HepG2 (cell line): ENCODE data around the gene PRCD. TPM values are rescaled to one million over a fixed set of nuclear protein-coding genes. Genes with fewer than 3 reads are reported as not detected.

Source experiments
- EZH2 ChIP-seq: conservative IDR thresholded peaks from 2 replicates; pipeline ENCODE4 v1.6.1; 2012; ENCODE audit warnings: mild to moderate bottlenecking, low read depth, low read length, moderate library complexity
- GZF1 ChIP-seq: sonication (generic); formaldehyde crosslinking; IDR thresholded peaks from 2 replicates; pipeline ENCODE4 v1.5.1; 2020; ENCODE audit warnings: mild to moderate bottlenecking, missing genetic modification reagents
- HMGA1 ChIP-seq: sonication (generic); formaldehyde crosslinking; conservative IDR thresholded peaks from 2 replicates; pipeline ENCODE4 v1.4.0; 2020; ENCODE audit warnings: missing genetic modification reagents
- HNRNPL ChIP-seq: fragments of 200-400 bp; formaldehyde crosslinking; IDR thresholded peaks from 2 replicates; pipeline ENCODE4 v1.6.1; 2017; ENCODE audit warnings: mild to moderate bottlenecking, low read depth, low read length
- IRF2 ChIP-seq: IDR thresholded peaks from 2 replicates; pipeline ENCODE4 v1.6.1; 2018; ENCODE audit warnings: missing genetic modification reagents, missing compliant biosample characterization
- KLF16 ChIP-seq, 2 experiments: sonication (generic) in 1 of 2; formaldehyde crosslinking in 1 of 2; IDR thresholded peaks; 2 replicates each; pipeline versions ENCODE4 v1.6.1 to v1.8.0; 2016 to 2023; ENCODE audit warnings: missing genetic modification reagents in 2 of 2, missing compliant biosample characterization in 1 of 2
- MIXL1 ChIP-seq: IDR thresholded peaks from 2 replicates; pipeline ENCODE4 v1.6.1; 2016
- MTA3 ChIP-seq: sonication (generic); formaldehyde crosslinking; IDR thresholded peaks from 2 replicates; pipeline ENCODE4 v1.4.0; 2020; ENCODE audit warnings: missing genetic modification reagents
- TFDP2 ChIP-seq: sonication (generic); formaldehyde crosslinking; IDR thresholded peaks from 2 replicates; pipeline ENCODE4 v1.4.0; 2020; ENCODE audit warnings: missing genetic modification reagents
- ZBTB2 ChIP-seq: sonication (generic); formaldehyde crosslinking; IDR thresholded peaks from 2 replicates; pipeline ENCODE4 v1.8.0; 2022; ENCODE audit warnings: low read depth, missing genetic modification reagents
- ZBTB21 ChIP-seq: sonication (generic); formaldehyde crosslinking; IDR thresholded peaks from 2 replicates; pipeline ENCODE4 v1.4.0; 2020; ENCODE audit warnings: missing genetic modification reagents
- ZBTB3 ChIP-seq: sonication (generic); formaldehyde crosslinking; IDR thresholded peaks from 2 replicates; pipeline ENCODE4 v1.4.0; 2020; ENCODE audit warnings: low read depth, mild to moderate bottlenecking, moderate library complexity, missing genetic modification reagents, borderline replicate concordance
- ZNF317 ChIP-seq: sonication (generic); formaldehyde crosslinking; IDR thresholded peaks from 2 replicates; pipeline ENCODE4 v1.5.0; 2020; ENCODE audit warnings: mild to moderate bottlenecking, missing genetic modification reagents
- ZNF33B ChIP-seq: sonication (generic); formaldehyde crosslinking; IDR thresholded peaks from 2 replicates; pipeline ENCODE4 v1.5.1; 2020; ENCODE audit warnings: mild to moderate bottlenecking, missing genetic modification reagents
- ZNF34 ChIP-seq: sonication (generic); formaldehyde crosslinking; IDR thresholded peaks from 2 replicates; pipeline ENCODE4 v1.4.0; 2020; ENCODE audit warnings: mild to moderate bottlenecking, missing genetic modification reagents, borderline replicate concordance
- ZNF629 ChIP-seq: sonication (generic); formaldehyde crosslinking; conservative IDR thresholded peaks from 2 replicates; pipeline ENCODE4 v1.5.0; 2020; ENCODE audit warnings: missing genetic modification reagents
- ZSCAN12 ChIP-seq: sonication (generic); formaldehyde crosslinking; IDR thresholded peaks from 2 replicates; pipeline ENCODE4 v1.9.0; 2021; ENCODE audit warnings: mild to moderate bottlenecking, missing genetic modification reagents
- ZSCAN21 ChIP-seq: sonication (generic); formaldehyde crosslinking; IDR thresholded peaks from 2 replicates; pipeline ENCODE4 v1.8.0; 2022; ENCODE audit warnings: mild to moderate bottlenecking, missing genetic modification reagents, moderate library complexity, borderline replicate concordance
- polyA plus RNA-seq, 8 experiments: library from polyadenylated mRNA; depleted of rRNA in 3 of 8; stranded (reverse) in 7 of 8; unstranded in 1 of 8; fragments of >200 nt; fragmentation: Illumina TruSeq in 4 of 8; extraction: Trizol in 4 of 8; gene quantifications; 2 replicates each; pipeline versions ENCODE4 v1.2.1 to v1.2.3, GENCODE V29; 2011 to 2016; ENCODE audit warnings: low read depth in 4 of 8, missing spikeins in 1 of 8, mixed read lengths in 1 of 8; ENCODE audit not compliant: insufficient read depth in 1 of 8
- total RNA-seq, 5 experiments: library from RNA; depleted of rRNA; stranded (reverse); fragments of >200 nt; fragmentation: Illumina TruSeq; extraction: Trizol; gene quantifications; 2 replicates each; pipeline ENCODE4 v1.2.3, GENCODE V29; 2016; ENCODE audit warnings: low read depth in 1 of 5
- TF ChIP-seq, protein P1 (sequence below): sonication (generic); formaldehyde crosslinking; IDR thresholded peaks from 2 replicates; pipeline ENCODE4 v1.9.0; 2022; ENCODE audit warnings: missing genetic modification reagents, mild to moderate bottlenecking, borderline replicate concordance
- TF ChIP-seq, protein P2 (sequence below): IDR thresholded peaks from 2 replicates; pipeline ENCODE4 v1.6.1; 2016; ENCODE audit warnings: missing compliant biosample characterization, missing genetic modification reagents, borderline replicate concordance
- TF ChIP-seq, protein P3 (sequence below): sonication (generic); formaldehyde crosslinking; IDR thresholded peaks from 2 replicates; pipeline ENCODE4 v1.4.0; 2020; ENCODE audit warnings: mild to moderate bottlenecking, missing genetic modification reagents

The PRCD gene
- total and polyA plus RNA-seq, 2 of the 13 experiments (the other 11 are each of a cell fraction or from before 2014, with no cell fraction given) = 0.51 TPM; not detected in 1

- no peak; the same call in 1 of the 2 replicates for TF ChIP-seq ZNF629 (CRISPR knock-in tag)
- TF ChIP-seq HNRNPL = peak; percentile 94
- TF ChIP-seq, protein P1, sequence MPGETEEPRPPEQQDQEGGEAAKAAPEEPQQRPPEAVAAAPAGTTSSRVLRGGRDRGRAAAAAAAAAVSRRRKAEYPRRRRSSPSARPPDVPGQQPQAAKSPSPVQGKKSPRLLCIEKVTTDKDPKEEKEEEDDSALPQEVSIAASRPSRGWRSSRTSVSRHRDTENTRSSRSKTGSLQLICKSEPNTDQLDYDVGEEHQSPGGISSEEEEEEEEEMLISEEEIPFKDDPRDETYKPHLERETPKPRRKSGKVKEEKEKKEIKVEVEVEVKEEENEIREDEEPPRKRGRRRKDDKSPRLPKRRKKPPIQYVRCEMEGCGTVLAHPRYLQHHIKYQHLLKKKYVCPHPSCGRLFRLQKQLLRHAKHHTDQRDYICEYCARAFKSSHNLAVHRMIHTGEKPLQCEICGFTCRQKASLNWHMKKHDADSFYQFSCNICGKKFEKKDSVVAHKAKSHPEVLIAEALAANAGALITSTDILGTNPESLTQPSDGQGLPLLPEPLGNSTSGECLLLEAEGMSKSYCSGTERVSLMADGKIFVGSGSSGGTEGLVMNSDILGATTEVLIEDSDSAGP (CRISPR knock-in tag) = peak; percentile 83
- TF ChIP-seq ZBTB3 (CRISPR knock-in tag) = peak; percentile 46; the same call in 1 of the 2 replicates
- TF ChIP-seq ZBTB2 (CRISPR knock-in tag) = no peak
- no peak for TF ChIP-seq HMGA1
- TF ChIP-seq KLF16 (CRISPR knock-in tag; IDR thresholded peaks at IDR 0.05) = peak in 1 of 2 experiments; percentile 51; a peak in 1 of 4 replicates
- TF ChIP-seq, protein P2, sequence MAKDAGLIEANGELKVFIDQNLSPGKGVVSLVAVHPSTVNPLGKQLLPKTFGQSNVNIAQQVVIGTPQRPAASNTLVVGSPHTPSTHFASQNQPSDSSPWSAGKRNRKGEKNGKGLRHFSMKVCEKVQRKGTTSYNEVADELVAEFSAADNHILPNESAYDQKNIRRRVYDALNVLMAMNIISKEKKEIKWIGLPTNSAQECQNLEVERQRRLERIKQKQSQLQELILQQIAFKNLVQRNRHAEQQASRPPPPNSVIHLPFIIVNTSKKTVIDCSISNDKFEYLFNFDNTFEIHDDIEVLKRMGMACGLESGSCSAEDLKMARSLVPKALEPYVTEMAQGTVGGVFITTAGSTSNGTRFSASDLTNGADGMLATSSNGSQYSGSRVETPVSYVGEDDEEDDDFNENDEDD = peak; percentile 74; the same call in 1 of the 2 replicates
- TF ChIP-seq ZSCAN21 (CRISPR knock-in tag) = peak; percentile 65
- TF ChIP-seq TFDP2 (CRISPR knock-in tag) = peak; percentile 68; the same call in 1 of the 2 replicates
- peak; percentile 48; the same call in 1 of the 2 replicates for TF ChIP-seq MIXL1 (CRISPR knock-in tag)
- TF ChIP-seq, protein P3, sequence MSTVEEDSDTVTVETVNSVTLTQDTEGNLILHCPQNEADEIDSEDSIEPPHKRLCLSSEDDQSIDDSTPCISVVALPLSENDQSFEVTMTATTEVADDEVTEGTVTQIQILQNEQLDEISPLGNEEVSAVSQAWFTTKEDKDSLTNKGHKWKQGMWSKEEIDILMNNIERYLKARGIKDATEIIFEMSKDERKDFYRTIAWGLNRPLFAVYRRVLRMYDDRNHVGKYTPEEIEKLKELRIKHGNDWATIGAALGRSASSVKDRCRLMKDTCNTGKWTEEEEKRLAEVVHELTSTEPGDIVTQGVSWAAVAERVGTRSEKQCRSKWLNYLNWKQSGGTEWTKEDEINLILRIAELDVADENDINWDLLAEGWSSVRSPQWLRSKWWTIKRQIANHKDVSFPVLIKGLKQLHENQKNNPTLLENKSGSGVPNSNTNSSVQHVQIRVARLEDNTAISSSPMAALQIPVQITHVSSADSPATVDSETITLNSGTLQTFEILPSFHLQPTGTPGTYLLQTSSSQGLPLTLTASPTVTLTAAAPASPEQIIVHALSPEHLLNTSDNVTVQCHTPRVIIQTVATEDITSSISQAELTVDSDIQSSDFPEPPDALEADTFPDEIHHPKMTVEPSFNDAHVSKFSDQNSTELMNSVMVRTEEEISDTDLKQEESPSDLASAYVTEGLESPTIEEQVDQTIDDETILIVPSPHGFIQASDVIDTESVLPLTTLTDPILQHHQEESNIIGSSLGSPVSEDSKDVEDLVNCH (CRISPR knock-in tag) = 0 out of 2 replicates have a peak, but pooled peaks have one; percentile 28
- no peak for TF ChIP-seq MTA3 (CRISPR knock-in tag)
- 0 out of 2 replicates have a peak, but pooled peaks have one; percentile 46 for TF ChIP-seq GZF1 (CRISPR knock-in tag)
- peak; percentile 73; the same call in 1 of the 2 replicates for TF ChIP-seq ZNF317 (CRISPR knock-in tag)
- TF ChIP-seq ZNF33B (CRISPR knock-in tag) = 0 out of 2 replicates have a peak, but pooled peaks have one; percentile 69
- TF ChIP-seq ZNF34 (CRISPR knock-in tag) = peak; percentile 80; the same call in 1 of the 2 replicates
- no peak for TF ChIP-seq ZSCAN12 (CRISPR knock-in tag)
- TF ChIP-seq ZBTB21 = no peak; the same call in 1 of the 2 replicates
- TF ChIP-seq EZH2 = no peak
- TF ChIP-seq IRF2 (CRISPR knock-in tag) = peak; percentile 39; the same call in 1 of the 2 replicates
Measured at GRCh38 chr17:76497979-76498875, 41.6 kb upstream of the PRCD start (continued).
